K562 (cell line): Measurements from ENCODE around the gene CKMT1A. TPM values are rescaled to one million over a fixed set of nuclear protein-coding genes. Genes with fewer than 3 reads are reported as not detected.
"Not testable (repeated sequence)": the region's sequence is repeated elsewhere in the genome, so short reads cannot be mapped to it uniquely, and the experiment has no call there.

Source experiments
- ATAC-seq: fragments of 200-7000 bp; cut with Tn5 transposase; 3 replicates; pipeline ENCODE4 v1.9.1; 2020; ENCODE audit warnings: moderate library complexity
- BruUV-seq: library from RNA; stranded (reverse); fragments of 400-500 nt; replicated peaks from 2 replicates; lab custom pipeline; 2021; lab: Mats Ljungman, UMichigan
- CTCF ChIA-PET: fragments of 300-600 bp; formaldehyde crosslinking; extraction: SDS; loops from one replicate; lab custom pipeline; 2021; ENCODE audit warnings: low intra/inter-chr PET ratio; lab: Yijun Ruan, JAX
- POLR2A ChIA-PET: fragments of 300-600, 350-650 bp; sonication (Branson Sonifier 250); formaldehyde crosslinking; extraction: SDS; loops from one replicate; lab custom pipeline; 2021; ENCODE audit warnings: antibody characterized with exemption, inconsistent platforms; lab: Yijun Ruan, JAX
- DNase-seq, 4 experiments: peaks; one replicate each; pipeline versions ENCODE4 v3.0.0 to v3.0.0-alpha.2; 2011 to 2018; ENCODE audit warnings: low spot score in 3 of 4, mixed read lengths in 3 of 4; ENCODE audit errors: extremely low read depth in 1 of 4
- FAIRE-seq: peaks from 2 replicates; lab custom pipeline; 2011; peaks lifted over from hg19 to GRCh38; lab: Jason Lieb, UNC
- H2AFZ ChIP-seq: 2 replicates; pipeline ENCODE4 v1.6.0; 2011; ENCODE audit warnings: low read depth, low read length, control low read depth, inconsistent platforms
- H3K27ac ChIP-seq: fragments of 200-600 bp; 3 replicates; pipeline ENCODE4 v1.8.0; 2011; ENCODE audit warnings: low read depth, mild to moderate bottlenecking, control low read depth, inconsistent platforms, low read length, moderate library complexity, mixed read lengths; ENCODE audit errors: extremely low read depth
- H3K27me3 ChIP-seq, 2 experiments: fragments of 300-600 bp in 1 of 2; 2 replicates in 1 of 2; 3 replicates in 1 of 2; pipeline versions ENCODE4 v1.6.0 to v1.8.0; 2011; ENCODE audit warnings: inconsistent platforms in 2 of 2, low read length in 2 of 2, mild to moderate bottlenecking in 1 of 2, mixed read lengths in 1 of 2, moderate library complexity in 1 of 2; ENCODE audit not compliant: control insufficient read depth in 2 of 2, insufficient read depth in 2 of 2
- H3K36me3 ChIP-seq: fragments of 300-600 bp; 3 replicates; pipeline ENCODE4 v1.8.0; 2011; ENCODE audit warnings: mild to moderate bottlenecking, low read length, inconsistent platforms; ENCODE audit not compliant: control insufficient read depth, insufficient read depth
- H3K4me1 ChIP-seq, 2 experiments: fragments of 200-600 bp in 1 of 2; replicated peaks in 1 of 2; 2 replicates in 1 of 2; 3 replicates in 1 of 2; pipeline versions ENCODE4 v1.5.1 to v1.8.0; 2011; ENCODE audit warnings: inconsistent platforms in 2 of 2, low read length in 2 of 2, mild to moderate bottlenecking in 1 of 2, mixed read lengths in 1 of 2, moderate library complexity in 1 of 2; ENCODE audit not compliant: control insufficient read depth in 2 of 2, insufficient read depth in 2 of 2
- H3K4me2 ChIP-seq: 2 replicates; pipeline ENCODE4 v1.6.1; 2011; ENCODE audit warnings: low read length, control low read depth, inconsistent platforms, mixed read lengths; ENCODE audit not compliant: insufficient read depth
- H3K4me3 ChIP-seq: fragments of 200-600 bp; sonication (generic), shearing (Covaris generic); 2 replicates; pipeline ENCODE4 v1.5.1; 2016; ENCODE audit warnings: control low read depth, inconsistent platforms
- H3K79me2 ChIP-seq: fragments of 200-600 bp; 3 replicates; pipeline ENCODE4 v1.8.0; 2011; ENCODE audit warnings: low read length, inconsistent platforms; ENCODE audit not compliant: control insufficient read depth, insufficient read depth
- H3K9ac ChIP-seq, 2 experiments: 2 replicates each; pipeline versions ENCODE4 v1.6.0 to v1.6.1; 2011; ENCODE audit warnings: low read depth in 2 of 2, low read length in 2 of 2, control low read depth in 1 of 2, inconsistent platforms in 1 of 2, mild to moderate bottlenecking in 1 of 2, mixed read lengths in 1 of 2; ENCODE audit not compliant: insufficient read depth in 1 of 2
- H3K9me1 ChIP-seq: one replicate; pipeline ENCODE4 v1.6.0; 2011; ENCODE audit warnings: inconsistent platforms, mild to moderate bottlenecking, low read length, moderate library complexity; ENCODE audit not compliant: control insufficient read depth, insufficient read depth
- H3K9me3 ChIP-seq: replicated peaks from 2 replicates; pipeline ENCODE4 v1.5.1; 2011; ENCODE audit warnings: low read depth, low read length, inconsistent platforms; ENCODE audit not compliant: control insufficient read depth, insufficient read depth
- H4K20me1 ChIP-seq: replicated peaks from 2 replicates; pipeline ENCODE4 v1.6.1; 2011; ENCODE audit warnings: low read length, inconsistent platforms, mixed read lengths; ENCODE audit not compliant: control insufficient read depth, insufficient read depth
- WGBS: fragments of 100-300 bp; shearing (Covaris generic); methylation state at CpG from one replicate; pipeline ENCODE4 v1.1.6; 2016; ENCODE audit warnings: low coverage, mixed read lengths; ENCODE audit not compliant: insufficient coverage; ENCODE audit errors: missing lambda C conversion rate; 5-methylcytosine and 5-hydroxymethylcytosine counted together
- in situ Hi-C: fragments of 300-500 bp; cut with MboI; formaldehyde crosslinking; loops from 4 replicates; pipeline ENCODE4 v1.15.0; 2018; ENCODE audit warnings: inconsistent platforms, mixed read lengths
- intact Hi-C: fragments of 100-400 bp; cut with micrococcal nuclease; formaldehyde crosslinking; loops from 2 replicates; pipeline ENCODE4 v1.14.2; 2022
- polyA plus RNA-seq, 8 experiments: library from polyadenylated mRNA; depleted of rRNA in 4 of 8; stranded (reverse) in 5 of 8; unstranded in 3 of 8; fragments of >200 nt; fragmentation: Nextera tagmentation in 2 of 8; fragmentation: Illumina TruSeq in 1 of 8; extraction: Ambion mirVana in 2 of 8; extraction: Trizol in 1 of 8; gene quantifications; 2 replicates each; pipeline versions ENCODE4 v1.2.1 to v1.2.3, GENCODE V29; 2011 to 2014; ENCODE audit warnings: inconsistent platforms in 1 of 8, missing spikeins in 1 of 8
- total RNA-seq, 7 experiments: library from RNA; depleted of rRNA in 6 of 7; stranded (reverse); fragments of >200 nt in 6 of 7; fragmentation: Illumina TruSeq in 2 of 7; extraction: Trizol in 2 of 7; gene quantifications; 2 replicates each; pipeline versions ENCODE4 v1.2.1 to v1.2.3, GENCODE V29; 2011 to 2021; ENCODE audit warnings: low replicate concordance in 1 of 7

Gene CKMT1A
- total and polyA plus RNA-seq, 9 of the 15 experiments (the other 6 are each of a cell fraction or from before 2014, with no cell fraction given) = 3.6 to 13.5 (median 7.7) TPM

DNA sequence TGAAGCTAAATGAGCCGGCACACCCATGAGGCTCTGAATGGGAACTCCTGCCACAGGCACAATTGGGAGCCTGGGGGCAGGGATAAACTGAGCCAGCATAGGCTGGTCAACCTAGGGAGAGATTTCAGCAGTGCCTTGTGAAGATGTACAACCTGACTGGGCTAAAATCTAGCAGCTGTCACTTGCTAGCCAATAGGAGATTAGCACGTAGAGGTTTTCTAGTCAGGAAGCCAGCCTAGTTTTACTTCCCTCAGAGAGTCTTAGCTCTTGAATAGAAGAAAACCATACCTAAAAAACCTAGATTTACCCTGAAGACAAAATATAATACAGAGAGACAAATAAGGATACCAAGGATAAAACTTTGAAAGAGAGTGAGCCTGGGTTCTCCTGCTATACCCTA lies 31.4 kb upstream of the CKMT1A start:
- H3K27ac ChIP-seq, H3K27me3 ChIP-seq, H3K9ac ChIP-seq, H3K4me1 ChIP-seq, H3K79me2 ChIP-seq, ATAC-seq, H3K36me3 ChIP-seq, CTCF ChIA-PET, POLR2A ChIA-PET, BruUV-seq, H3K4me2 ChIP-seq, H2AFZ ChIP-seq, FAIRE-seq, H4K20me1 ChIP-seq, DNase-seq, H3K4me3 ChIP-seq, H3K9me1 ChIP-seq, H3K9me3 ChIP-seq, intact Hi-C loops: not testable (repeated sequence)
- in situ Hi-C loops = loop anchor here (5.0 kb wide), 1 partner anchor 105 kb away; no protein-coding TSS in a partner anchor
- WGBS = 100% methylated on average over 1 of the region's 2 CpGs

DNA sequence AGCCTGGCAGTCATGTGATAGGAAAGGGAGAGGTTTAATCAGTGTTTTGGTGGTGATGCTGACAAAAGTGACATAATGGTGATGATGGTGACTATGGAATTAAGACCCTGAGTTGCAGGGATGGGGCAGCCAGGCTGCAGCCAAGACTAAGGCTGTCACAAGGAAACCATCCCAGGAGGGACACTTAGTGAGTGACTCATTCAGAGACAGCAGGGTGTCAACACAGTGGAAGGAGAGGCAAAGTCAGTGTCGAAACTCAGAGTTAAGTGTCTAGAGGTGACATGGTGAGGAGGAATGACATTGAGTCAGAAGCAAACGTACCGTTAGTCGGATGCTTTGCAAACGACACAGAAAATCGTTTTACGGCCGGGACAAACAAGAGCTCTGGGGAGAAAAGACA lies 30.3 kb upstream of the CKMT1A start:
- H3K4me2 ChIP-seq, DNase-seq, H2AFZ ChIP-seq, H4K20me1 ChIP-seq, intact Hi-C loops, H3K9me3 ChIP-seq, H3K9ac ChIP-seq, H3K9me1 ChIP-seq, H3K36me3 ChIP-seq, ATAC-seq, H3K4me1 ChIP-seq, H3K4me3 ChIP-seq, H3K79me2 ChIP-seq, POLR2A ChIA-PET, CTCF ChIA-PET, H3K27ac ChIP-seq, H3K27me3 ChIP-seq: not testable (repeated sequence)
- in situ Hi-C loops = loop anchor here (5.0 kb wide), 1 partner anchor 106 kb away; no protein-coding TSS in a partner anchor
- peak; percentile 37 for FAIRE-seq
- TSS peak; percentile 29 for BruUV-seq
- no CpG with 5 or more reads among the region's 8 CpGs for WGBS

DNA sequence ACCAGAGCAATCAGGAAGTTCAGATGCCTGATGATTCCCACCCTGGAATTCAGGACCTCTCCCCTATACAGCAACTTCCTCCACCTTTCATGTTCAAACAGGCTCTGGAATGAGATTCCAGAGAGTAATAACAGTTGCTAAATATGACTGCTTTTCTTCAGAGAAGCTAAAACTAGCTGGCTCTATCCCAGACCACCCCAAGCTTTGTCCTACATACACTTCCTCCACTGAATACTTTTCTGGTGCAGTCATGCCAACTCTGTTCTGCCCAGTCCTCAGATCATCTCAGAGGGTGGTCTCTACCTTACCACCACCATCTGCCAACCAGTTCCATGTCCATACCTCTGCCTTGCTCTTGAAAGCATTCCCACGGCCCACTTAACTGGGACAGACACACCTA lies 27.5 kb upstream of the CKMT1A start:
- H3K79me2 ChIP-seq, DNase-seq, FAIRE-seq, in situ Hi-C loops, H3K9me1 ChIP-seq, H3K4me2 ChIP-seq, BruUV-seq, H4K20me1 ChIP-seq, intact Hi-C loops, H3K9ac ChIP-seq, CTCF ChIA-PET, H3K36me3 ChIP-seq, H3K4me1 ChIP-seq, POLR2A ChIA-PET, H2AFZ ChIP-seq, H3K9me3 ChIP-seq, ATAC-seq, H3K4me3 ChIP-seq, H3K27ac ChIP-seq, H3K27me3 ChIP-seq: not testable (repeated sequence)
- WGBS = no CpG with 5 or more reads among the region's 1 CpG

GRCh38 chr15:43674175-43674574 lies 19.5 kb upstream of the CKMT1A start:
- H4K20me1 ChIP-seq, DNase-seq, H3K4me1 ChIP-seq, H2AFZ ChIP-seq, H3K79me2 ChIP-seq, H3K4me2 ChIP-seq, ATAC-seq, H3K4me3 ChIP-seq, H3K27me3 ChIP-seq, H3K9me3 ChIP-seq, intact Hi-C loops, CTCF ChIA-PET, H3K27ac ChIP-seq, POLR2A ChIA-PET, H3K36me3 ChIP-seq, FAIRE-seq, BruUV-seq, H3K9ac ChIP-seq, H3K9me1 ChIP-seq, in situ Hi-C loops: not testable (repeated sequence)
- no CpG with 5 or more reads among the region's 1 CpG for WGBS
